Activated effector memory CD4-positive, alpha-beta T cell treated with anti-CD3 and anti-CD28 coated beads, Interleukin-2, amount 50 U/mL, for 16 hours (primary cell): ENCODE results near the gene MAST1.
A peak's percentile ranks its signal among the peaks of the same experiment; 100 is the strongest.
"Not testable (repeated sequence)": the region's sequence is repeated elsewhere in the genome, so short reads cannot be mapped to it uniquely, and the experiment has no call there.

Experiments used
- DNase-seq: peaks from one replicate; pipeline ENCODE4 v3.0.0-alpha.2; 2020

Gene MAST1

GRCh38 chr19:12841094-12841493, 2.8 kb downstream of the MAST1 start:
- DNase-seq = peak; percentile 64

- DNase-seq = no peak
Measured at GRCh38 chr19:12842511-12842910, 4.2 kb downstream of the MAST1 start.

- no peak for DNase-seq
Measured at GRCh38 chr19:12843328-12843727, 5.0 kb downstream of the MAST1 start.

- no peak for DNase-seq
Measured at GRCh38 chr19:12843999-12844732, 5.9 kb downstream of the MAST1 start.

- not testable (repeated sequence) for DNase-seq
Measured at GRCh38 chr19:12846613-12847012, 8.3 kb downstream of the MAST1 start.

- peak; percentile 95 for DNase-seq
Measured at GRCh38 chr19:12847159-12848139, 9.1 kb downstream of the MAST1 start.

- no peak for DNase-seq
Measured at GRCh38 chr19:12856653-12857052, 18.3 kb downstream of the MAST1 start.

- no peak for DNase-seq
Measured at GRCh38 chr19:12858041-12858928, 20.0 kb downstream of the MAST1 start.

GRCh38 chr19:12859546-12859945, 21.2 kb downstream of the MAST1 start:
- no peak for DNase-seq

- DNase-seq = no peak
Measured at GRCh38 chr19:12864143-12864542, 25.8 kb downstream of the MAST1 start.

GRCh38 chr19:12864721-12865715, 26.7 kb downstream of the MAST1 start:
- no peak for DNase-seq

- no peak for DNase-seq
Measured at GRCh38 chr19:12865746-12866415, 27.6 kb downstream of the MAST1 start.

- no peak for DNase-seq
Measured at GRCh38 chr19:12866416-12867119, 28.3 kb downstream of the MAST1 start.

GRCh38 chr19:12867120-12868099, 29.1 kb downstream of the MAST1 start:
- peak; percentile 88 for DNase-seq

- no peak for DNase-seq
Measured at GRCh38 chr19:12868540-12869112, 30.3 kb downstream of the MAST1 start.

- no peak for DNase-seq
Measured at GRCh38 chr19:12871681-12872080, 33.4 kb downstream of the MAST1 start.

- DNase-seq = no peak
Measured at GRCh38 chr19:12872255-12872654, 33.9 kb downstream of the MAST1 start.
